HL-60/S4 (cell line): ENCODE results near the gene TAS2R50.

ENCODE experiments used
- in situ Hi-C: fragments of 300-500 bp; cut with MboI; formaldehyde crosslinking; loops from 2 replicates; pipeline ENCODE4 v1.14.3; 2022; ENCODE audit warnings: low sequenced_read_pairs

The TAS2R50 gene

GRCh38 chr12:10957741-10958140 lies 29.0 kb downstream of the TAS2R50 start:
- in situ Hi-C loops = no loop called here

DNA sequence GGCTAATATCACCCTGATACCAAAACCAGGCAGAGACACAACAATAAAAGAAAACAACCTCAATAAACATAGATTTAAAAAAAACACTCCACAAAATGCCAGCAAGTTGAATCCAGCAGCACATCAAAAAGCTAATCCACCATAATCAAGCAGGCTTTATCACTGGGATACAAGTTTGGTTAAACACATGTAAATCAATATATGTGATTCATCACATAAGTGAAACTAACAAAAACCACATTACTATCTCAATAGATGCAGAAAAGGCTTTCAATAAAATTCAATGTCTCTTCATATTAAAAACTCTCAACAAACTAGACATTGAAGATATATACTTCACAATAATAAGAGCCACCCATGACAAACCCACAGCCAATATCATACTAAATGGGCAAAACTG lies 30.6 kb downstream of the TAS2R50 start:
- in situ Hi-C loops = no loop called here

DNA sequence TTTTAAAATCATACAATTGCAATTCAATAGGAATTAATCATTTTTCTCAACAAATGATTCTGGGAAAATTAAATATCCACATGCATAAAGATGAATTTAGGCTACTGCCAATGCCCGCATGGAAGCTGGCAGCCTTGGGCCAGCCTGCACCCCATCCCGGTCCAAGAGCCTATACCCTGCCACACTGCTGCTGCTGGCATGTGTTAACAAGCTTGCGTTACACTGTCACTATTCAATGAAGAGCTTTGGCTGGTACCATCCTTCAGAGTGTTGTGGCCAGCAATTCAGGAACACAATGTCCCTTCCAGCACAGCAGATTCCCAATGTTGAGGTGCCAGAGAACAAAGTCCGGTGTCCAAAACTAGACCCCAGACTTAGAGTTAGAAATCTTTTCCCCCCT lies 34.1 kb downstream of the TAS2R50 start:
- in situ Hi-C loops = no loop called here

DNA sequence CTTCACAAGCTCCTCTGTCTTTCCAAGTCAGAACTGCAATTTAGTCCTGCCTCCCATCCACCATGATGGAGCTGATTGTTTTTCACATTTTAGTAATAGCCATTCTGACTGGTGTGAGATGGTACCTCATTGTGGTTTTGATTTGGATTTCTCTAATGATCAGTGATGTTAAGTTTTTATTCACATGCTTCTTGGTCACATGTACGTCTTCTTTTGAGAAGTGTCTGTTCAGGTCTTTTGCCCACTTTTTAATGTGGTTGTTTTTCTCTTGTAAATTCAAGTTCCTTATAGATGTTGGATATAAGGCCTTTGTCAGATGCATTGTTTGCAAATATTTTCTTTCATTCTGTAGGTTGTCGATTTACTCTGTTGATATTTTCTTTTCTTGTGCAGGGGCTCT lies 43.5 kb downstream of the TAS2R50 start:
- in situ Hi-C loops = no loop called here

GRCh38 chr12:10941916-10942607 lies 44.6 kb downstream of the TAS2R50 start:
- in situ Hi-C loops = no loop called here

- in situ Hi-C loops = no loop called here
These were observed 45.3 kb downstream of the TAS2R50 start for GRCh38 chr12:10941369-10941768.

DNA sequence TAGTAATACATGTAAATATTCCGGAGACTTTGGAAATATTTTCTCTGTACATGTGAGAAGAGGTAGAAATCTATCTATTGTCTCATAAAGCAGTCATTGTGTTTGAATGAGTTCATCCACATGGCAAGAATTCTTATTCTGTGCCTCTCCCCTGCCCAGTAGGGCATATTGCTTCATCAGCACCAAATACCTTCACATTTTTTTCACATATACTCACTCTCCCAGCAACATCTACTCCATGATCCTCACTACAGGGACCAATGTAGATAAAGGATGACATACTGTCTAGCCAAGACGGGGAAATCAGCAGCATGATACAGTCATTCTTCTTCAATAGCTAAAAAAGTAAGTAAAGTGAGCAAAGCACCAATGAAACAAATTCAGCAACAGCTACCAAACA lies 46.3 kb downstream of the TAS2R50 start:
- in situ Hi-C loops = no loop called here

DNA sequence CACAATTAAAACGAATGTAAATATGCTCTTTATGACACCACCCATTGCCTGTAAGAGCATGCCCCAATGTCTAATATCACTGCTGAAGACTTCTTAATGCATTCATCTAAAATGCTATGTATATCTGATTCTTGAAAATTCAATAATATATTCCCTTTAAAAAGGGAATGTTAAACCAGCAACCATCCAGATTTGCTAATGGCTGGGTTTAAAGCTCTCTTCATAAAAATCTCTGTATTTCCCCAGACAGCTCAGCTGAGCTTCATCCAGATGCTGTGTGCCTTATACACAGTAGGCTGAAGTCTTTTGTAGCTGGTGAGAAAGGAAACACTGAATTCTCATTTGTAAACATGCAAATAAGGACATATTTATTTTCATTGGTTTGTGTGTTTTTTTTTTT lies 47.5 kb downstream of the TAS2R50 start, which contains the start of gene TAS2R14:
TAS2R14 (minus strand) TSS at position 101 of the 400 bp plus-strand sequence; CDS start at position 45, 56 bp downstream.
- in situ Hi-C loops = no loop called here

GRCh38 chr12:10936506-10936905 lies 50.2 kb downstream of the TAS2R50 start:
- in situ Hi-C loops = no loop called here
